HG03280 (cell line): ENCODE data around the gene FOXA3.

Experiments
- ATAC-seq: cut with Tn5 transposase; IDR thresholded peaks from one replicate; pipeline ENCODE4 v1.9.1; 2021; ENCODE audit warnings: mild to moderate bottlenecking, moderate library complexity; ENCODE audit not compliant: unreplicated experiment

Gene FOXA3

DNA sequence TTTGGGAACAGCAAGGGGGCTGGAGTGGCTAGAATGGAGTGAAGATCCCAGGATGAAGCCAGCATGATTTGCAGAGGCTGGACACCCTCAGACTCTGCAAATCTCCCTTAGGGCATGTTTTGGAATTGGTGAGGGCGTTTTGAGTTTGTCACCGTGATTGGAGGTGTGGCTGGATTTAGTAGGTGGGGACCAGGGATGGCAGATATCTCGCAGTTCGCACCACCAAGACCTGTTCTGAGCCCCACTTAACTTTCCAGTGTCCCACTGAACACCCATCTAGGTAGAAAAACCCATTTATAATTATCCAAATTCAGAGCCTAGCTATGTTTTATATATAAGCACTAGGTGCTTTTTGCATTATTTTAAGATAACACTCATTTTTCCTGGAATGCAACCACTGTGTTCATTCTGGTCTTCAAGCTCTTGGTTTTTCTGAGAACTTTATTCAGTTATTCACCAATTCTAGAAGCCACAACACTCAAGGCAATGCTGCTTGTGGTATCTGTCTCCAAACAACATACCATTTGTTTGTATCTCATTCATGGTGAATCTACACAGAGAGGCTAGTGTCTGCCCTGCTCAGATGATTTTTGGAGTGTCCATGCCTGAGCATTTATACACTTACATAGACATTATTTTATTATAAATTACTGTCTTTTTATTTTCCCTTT lies 53.4 kb downstream of the FOXA3 start:
- ATAC-seq, result no peak

- ATAC-seq, result no peak
Observed at GRCh38 chr19:45918721-45919120, 54.6 kb downstream of the FOXA3 start.

DNA sequence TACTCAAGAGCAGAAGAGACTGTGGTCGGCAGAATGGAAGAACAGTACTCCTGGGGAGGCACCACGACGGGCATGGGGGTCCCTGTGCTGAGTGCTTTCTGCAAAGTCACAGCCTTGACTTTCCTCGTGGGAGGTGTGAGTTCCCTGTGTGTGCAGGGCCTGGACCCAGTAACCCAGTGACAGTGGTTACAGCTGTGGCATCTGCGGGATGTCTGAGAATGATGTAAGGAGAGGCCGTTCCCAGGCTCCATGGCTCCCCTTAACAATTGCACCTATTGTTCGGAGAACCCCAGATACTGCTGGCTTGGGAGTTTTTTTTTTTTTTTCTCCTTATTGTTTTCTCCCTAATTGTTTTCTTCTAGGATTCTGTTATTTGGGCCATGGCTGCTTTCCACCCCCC lies 55.6 kb downstream of the FOXA3 start:
- no peak for ATAC-seq

DNA sequence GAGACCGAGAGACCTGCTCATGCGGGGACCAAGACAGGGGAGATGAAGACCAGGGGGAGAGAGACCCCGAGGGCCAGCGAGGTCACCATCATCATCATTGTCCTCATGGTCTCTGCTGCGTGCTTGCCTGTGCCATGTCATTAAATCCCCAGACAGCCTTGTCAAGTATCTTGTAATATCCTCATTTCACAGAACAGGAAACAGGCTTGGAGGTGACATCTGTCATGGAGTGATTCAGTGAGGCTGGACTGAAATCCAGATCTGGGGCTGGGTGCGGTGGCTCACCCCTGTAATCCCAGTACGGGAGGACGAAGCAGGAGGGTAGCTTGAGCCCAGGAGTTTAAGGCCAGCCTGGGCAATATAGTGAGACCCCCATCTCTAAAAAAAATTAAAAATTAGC lies 56.3 kb downstream of the FOXA3 start:
- ATAC-seq, result no peak

GRCh38 chr19:45922281-45922680 lies 58.2 kb downstream of the FOXA3 start:
- no peak for ATAC-seq
